Measurements from ENCODE around the gene GREB1L.
"Not testable (repeated sequence)": the region's sequence is repeated elsewhere in the genome, so short reads cannot be mapped to it uniquely, and the experiment has no call there.

GREB1L gene

DNA sequence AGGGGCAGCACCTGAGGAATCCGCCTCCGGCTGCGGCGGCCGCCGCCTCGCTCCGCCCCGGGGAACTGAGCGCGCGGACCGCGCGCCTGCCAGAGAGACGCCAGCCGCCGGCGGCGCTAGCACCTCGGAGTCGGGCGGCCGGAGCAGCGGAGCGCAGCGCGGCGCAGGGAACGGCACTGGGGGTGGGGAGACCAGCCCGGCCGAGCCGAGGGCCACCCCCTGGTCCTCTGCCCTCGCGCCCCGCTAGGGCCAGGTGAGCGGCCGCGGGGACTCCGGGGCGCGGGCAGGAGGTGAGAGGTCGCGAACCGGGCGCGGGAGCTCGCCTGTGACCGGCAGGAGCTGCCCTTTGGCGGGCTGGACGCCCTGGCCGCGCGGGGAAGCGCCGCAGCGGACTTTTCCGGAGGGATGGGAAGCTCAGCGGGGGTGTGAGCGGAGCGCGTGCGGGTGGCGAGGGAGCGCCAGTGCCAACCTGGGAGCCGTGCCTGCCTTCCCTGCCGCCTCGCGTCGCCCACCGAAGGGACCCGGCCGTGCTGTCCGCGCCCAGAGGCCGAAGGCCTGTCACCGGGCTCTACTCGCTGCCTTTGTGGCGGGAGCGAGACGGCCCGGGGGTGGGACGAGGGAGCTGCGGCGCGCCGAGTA is at the start of gene GREB1L:
Gene GREB1L (plus strand): TSS at position 92 of the 639 bp plus-strand sequence. CDS start 141,287 bp downstream, outside the sequence.
- no peak for DNase-seq

DNA sequence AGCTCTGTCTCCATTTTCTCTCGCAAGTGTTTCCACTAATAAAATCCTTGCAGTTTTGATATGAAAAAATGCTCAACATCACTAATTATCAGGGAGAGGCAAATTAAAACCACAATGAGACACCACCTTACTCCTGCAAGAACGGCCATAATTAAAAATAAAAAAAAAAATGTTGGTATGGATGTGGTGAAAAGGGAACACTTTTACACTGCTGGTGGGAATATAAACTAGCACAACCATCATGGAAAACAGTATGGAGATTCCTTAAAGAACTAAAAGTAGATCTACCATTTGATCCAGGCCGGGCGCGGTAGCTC is 49.8 kb upstream of the GREB1L start:
- DNase-seq, result no peak

DNA sequence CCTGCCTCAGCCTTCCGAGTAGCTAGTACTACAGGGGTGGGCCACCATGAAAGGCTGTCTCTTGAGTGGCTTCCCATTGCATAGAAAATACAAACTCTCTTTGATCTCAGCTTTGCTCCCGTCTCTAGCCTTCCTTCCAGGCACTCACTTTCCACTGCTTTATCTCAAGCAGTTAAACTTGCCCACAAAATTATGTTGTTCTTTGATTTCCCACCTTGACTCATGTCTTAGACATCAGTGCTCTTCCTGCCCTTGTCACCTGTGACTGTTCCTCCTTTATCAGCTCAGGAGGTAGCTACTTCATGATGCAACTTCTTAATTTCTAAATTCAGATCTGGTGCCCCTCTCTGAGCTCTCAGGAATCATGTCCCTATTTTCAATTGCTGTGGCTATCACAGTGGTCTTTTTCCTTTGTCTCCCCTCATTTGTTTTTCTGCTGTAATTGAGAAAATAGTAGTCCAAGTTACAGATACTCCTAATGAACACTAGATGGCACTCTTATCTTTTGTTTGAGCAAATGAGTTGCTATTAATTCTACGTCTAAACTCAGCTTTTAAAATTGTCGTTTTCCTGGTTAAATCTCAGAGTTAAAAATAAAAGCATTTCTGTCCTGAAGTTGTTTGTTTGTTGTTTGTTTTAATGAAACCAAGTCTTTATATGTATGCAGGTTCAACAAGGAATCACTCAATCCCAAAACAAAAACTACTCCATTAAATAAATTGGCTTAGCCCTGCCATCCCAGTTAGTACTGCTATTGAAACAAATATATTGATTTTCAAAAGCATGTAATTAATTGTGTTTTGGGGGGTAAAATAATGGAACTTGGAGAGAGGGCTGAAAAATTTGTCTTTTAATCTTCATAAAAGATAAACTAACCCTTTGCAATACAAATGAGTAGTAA is 46.9 kb upstream of the GREB1L start:
- DNase-seq, result no peak

DNA sequence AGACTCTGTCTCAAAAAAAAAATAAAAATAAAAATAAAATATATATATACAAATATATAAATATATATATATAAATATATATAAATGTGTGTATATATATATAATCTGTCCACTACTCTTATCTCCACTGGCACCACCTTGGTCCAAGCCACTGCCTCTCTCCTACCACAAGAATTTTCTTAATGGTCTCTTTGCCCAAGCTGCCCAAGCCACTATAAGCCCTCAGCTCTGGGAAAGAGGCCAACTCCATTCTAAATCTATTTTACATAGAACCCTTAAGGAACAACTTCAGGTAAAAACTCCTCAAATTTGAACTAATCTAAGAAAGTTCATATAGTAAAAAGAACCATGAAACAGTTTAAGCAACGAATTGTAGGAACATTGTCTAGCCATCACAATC is 45.6 kb upstream of the GREB1L start:
- no peak for DNase-seq

DNA sequence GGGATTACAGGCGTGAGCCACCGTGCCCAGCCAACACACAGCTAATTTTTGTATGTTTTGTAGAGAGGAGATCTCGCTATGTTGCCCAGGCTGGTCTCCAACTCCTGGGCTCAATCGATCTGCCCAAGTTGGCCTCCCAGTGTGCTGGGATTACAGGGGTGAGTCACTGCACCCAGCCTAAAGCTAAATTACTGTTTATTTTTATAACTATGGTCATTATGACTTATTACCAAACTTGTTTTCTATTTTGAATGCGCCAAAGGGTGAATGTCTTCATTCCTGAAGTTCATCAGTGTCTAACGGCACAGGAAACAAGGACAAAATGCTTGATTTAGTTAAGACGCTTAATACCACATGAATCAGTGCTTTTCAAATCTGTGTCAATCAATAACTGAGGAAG is 38.9 kb upstream of the GREB1L start:
- DNase-seq, result no peak

DNA sequence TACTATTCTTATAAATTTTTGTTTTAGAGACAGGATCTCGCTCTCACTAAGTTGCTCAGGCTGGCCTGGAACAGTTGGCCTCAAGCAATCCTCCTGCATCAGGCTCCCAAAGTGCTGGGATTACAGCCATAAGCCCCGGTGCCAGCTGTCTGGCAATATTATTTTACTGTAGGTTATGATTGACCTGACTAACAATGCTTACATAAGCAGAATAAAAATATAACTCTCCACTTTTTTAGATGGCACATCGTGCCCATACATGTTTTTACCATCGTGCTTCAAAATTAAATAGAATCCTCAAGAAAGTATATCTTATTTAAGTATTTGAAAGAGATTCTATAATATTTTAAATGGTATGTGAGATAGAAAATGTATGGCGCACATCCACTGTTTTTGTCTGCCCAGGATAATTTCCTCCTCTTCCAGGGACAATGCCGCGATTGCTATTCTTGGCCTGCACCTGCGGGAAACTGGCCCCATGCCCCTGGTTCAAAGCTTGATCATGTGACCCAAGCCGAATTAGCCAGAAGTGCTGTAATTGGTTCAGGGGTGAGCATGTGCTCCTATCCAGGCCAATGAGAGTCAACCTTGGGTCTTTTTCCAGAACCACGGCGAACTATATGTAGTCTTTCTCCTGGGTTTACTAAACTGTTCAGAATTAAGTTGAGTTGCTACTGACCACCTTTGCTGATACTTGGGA is 38.3 kb upstream of the GREB1L start:
- no peak for DNase-seq

DNA sequence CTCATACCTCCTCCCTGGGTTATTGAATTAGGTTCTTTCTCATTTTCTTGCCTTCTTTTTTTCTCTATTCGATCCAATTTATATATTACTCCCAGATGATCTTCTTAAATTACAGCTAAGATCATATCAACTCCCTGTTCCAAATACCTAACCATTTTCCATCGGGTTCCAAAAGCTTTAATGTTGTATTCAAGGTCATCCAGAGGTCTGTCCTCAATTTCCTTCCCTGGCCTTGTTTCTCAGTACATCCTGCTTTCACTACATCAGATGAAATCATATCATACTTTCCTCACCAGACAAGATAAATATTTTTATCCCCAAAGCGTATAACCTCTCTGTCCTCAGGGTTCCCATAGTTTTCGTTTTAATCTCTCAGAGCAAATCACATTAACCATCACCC is 36.3 kb upstream of the GREB1L start:
- no peak for DNase-seq

DNA sequence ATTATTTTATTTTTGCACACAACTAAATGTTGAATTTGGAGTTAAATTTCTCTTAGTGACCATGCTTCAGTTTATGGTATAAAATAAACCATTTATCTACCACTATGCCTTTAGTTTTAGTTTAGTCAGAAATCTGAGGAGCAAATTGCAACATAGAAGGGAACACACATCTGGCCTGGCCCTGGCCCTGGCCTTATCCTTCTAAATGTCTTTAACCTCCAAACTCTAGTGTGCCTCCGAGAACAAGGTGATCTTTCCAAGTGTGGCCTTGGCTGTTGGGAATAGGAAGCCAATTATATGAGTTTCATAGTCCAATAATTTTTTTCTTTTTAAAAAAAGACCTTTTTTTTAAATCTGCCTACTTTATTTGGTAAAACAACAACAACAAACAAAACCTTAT is 31.8 kb upstream of the GREB1L start:
- no peak for DNase-seq

DNA sequence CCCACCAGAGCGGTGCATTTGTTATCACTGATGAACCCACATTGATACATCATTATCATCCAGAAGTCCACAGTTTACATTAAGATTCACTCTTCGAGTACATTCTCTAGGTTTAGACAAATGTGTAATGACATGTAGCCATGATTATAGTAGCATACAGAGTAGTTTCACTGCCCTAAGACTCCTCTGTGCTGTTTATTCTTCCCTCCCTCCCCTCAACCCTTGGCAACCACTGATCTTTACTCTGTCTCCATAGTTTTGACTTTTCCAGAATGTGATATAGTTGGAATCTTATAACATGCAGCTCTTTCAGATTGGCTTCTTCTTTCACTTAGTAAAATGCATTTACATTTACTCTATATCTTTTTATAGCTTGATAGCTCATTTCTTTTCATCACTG is 31.2 kb upstream of the GREB1L start:
- no peak for DNase-seq

DNA sequence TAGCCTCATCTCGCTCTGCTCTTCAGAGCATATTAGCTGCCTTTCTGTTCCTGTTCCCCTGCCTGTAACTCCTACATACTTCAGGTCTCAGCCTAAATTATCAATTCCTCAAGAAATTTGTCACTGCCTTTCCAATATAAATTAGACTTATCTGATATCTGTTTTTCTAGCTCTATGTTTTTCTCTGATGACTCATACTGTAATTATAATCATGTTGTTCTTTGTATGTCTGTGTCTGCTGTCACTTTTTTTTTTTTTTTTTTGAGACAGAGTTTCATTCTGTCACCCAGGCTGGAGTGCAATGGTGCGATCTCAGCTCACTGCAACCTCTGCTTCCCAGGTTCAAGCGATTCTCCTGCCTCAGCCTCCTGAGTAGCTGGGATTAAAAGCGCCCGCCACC is 27.6 kb upstream of the GREB1L start:
- not testable (repeated sequence) for DNase-seq

DNA sequence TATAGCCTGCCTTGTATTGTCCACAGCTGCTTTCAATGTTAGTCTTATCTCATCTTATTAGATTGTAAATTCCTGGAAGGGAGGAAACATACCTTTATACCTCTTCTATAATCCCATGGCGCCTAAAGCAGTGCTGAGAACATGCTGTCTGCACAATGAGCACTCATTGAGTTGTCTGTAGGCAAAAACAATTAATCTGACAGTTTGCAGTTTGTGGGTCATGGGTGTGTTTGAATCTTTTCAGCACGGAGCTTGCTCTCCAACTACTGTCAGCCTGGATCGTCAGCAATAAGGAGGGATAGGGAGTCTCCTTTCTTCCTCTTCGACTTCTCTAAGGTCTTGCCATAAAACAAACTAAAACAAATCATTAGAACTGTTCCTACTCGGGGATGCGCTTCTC is 26.5 kb upstream of the GREB1L start:
- no peak for DNase-seq

DNA sequence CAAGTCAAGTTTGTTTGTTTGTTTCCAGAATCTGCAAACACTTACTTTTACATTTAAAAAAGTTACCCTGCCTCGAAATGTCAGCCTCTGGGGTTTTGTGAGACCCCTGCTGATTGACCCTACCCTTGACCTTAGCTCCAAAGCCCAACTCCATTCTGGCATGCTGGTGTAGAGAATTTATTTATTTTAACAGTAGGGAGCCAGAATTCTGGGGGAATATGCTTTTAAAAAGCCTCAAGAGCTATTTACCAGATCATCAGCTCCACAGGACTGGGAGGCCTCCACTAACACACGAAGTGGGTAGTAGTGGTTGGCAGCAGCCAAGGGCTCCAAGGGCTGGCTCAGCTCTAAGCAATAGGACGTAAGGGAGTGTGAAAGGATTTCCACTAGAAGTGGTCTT is 23.2 kb upstream of the GREB1L start:
- DNase-seq, result no peak

DNA sequence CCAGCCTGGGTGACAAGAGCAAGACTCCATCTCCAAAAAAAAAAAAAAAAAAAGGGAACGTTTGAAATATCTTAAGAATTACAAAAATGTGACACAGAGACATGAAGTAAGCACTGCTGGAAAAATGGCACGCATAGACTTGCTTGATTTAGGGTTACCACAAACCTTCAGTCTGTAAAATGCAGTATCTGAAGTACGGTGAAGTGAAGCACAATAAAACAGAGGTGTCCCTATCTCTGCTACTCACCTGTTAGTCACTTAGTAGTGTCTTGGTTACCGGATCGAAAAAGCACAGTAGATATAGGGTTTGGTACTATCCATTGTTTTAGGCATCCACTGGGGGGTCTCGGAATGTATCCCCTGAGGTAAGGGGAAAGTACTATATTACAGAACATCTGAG is 11.6 kb upstream of the GREB1L start:
- DNase-seq, result no peak

DNA sequence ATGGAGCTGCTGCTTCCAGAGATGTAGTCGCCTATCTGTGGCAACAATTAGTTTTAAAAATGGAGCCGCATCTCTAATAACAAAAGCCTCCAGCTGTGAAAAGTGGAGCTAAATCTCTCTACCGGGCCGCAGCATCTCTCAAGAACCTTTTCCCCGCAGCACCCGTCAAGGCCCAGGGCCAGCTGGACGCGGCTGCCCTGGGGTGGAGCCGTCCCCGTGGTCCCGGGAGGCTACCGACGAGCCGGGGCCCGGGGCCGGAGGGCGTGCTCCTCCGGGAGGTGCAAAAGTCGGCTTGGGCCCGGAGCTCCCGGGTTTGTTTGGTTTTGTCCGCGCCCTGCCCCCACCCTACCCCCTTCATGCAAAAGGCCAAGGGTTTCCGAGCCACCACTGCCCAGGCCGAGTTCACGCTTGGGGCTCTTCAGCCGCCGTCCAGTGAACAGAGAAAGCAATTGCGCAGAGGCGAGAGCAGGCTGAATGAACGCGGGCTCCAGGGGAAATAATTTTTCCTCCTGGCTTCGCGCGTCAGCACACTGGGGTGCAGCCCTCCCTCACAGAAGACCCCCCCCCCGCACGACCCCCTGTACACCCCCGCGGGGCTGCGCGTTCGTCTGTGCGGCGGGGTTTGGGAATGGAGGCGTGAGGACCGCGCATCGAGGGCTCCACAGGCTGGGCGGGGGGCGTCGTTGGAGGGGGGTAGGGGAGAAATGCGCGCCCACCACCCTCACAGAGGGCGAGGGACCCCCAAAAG is 557 bp upstream of the GREB1L start:
- DNase-seq, result no peak

DNA sequence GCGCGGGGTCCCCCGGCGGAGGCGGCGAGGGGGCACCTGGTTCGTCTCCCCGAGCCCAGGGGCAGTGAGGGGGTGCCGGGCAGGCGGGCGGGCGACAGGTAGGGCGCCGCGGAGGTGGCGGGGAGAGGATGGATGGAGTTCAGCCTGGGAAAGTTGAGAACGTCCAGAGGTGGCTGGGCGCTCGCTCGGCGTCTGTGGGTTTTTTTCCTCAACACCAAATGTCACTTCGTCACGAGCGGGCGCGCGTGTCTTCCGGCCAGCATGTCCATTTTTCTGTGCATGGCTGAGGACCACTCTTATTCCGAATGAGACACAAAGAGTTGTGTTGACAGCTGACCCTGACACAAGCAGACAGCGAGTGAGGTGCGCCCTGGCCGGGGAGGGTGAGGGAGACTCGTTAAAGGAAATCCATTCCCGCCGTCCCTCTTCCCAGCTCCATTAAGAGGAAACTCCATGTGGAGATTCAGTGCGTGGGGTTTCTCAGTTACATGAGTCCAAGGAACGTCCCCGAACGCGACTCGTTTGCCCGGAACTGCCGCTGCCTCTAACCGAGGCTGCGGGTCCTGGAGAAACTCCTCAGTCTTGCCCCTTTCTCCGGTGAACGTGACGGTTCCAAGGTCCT is 859 bp downstream of the GREB1L start:
- DNase-seq, result no peak

DNA sequence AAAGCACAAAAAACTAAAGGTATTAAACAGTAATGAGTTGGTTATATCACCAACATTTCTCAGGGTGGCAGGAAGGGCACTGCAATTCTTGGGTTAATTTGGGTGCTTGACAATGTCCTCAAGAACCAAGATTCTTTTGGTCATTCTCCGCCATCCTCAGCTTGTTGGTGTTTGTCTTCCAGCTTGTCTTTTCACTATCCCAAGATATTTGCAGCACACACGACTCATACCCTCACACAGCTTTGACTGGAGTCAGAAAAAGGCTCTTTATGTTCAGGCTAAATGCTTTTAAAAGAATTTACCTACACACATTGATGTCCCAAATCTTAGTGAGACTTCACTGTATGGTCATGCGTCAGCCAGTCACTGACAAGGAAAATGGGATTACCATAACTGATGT is 12.5 kb downstream of the GREB1L start:
- no peak for DNase-seq

DNA sequence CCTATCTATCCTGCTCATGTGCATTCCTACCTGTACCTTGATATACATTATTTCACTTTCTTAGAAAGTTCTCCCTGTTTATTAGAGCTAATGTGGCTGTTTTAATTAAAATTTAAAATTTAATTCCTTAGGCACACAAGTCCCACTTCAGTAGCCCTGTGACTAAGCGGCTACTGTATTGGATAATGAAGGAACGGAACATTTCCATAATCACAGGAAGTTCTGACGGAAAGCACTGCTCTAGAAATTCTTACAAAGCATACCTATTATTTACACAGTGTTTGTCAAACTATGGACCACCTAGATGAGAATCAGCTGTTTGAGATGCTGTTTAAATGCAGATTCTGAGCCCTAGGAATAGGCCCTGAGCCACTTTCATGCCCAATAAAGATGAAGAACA is 13.2 kb downstream of the GREB1L start:
- DNase-seq, result no peak

DNA sequence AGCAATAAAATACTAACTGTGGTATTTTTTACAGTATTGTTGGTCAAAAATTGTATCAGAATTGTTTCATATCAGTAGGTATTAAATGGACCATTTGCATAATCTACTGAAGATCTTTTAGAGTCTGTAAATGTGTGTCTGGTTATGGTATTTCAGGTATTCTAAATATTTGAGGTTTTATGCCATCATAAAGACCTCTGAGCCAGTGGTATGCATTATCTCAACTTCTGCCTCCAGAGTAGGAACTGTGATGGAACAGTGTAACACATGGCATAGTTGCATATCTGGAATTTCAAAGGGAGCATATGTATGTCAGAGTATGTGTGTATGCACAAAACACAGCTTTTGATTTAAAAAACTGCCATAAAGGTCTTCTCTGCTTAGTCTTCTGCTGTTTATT is 15.4 kb downstream of the GREB1L start:
- no peak for DNase-seq

DNA sequence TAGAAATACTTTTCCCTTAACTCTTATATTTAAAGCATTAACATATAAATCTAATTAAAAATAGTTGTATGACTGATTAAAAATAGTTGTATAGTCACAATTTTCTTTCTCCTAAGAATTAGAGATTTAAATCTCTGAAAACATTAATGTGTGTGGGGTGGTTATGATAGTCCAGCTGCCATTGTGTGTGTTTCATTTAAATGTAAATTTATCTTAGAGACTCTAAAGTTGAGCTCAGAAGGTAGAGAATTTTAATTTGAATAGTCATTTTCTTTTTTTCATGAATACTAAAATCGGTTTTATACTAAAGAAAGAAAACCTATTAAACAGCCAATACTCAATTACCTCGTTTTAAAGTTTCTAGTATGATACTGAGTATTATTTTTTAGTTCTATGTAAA is 18.6 kb downstream of the GREB1L start:
- DNase-seq, result no peak

DNA sequence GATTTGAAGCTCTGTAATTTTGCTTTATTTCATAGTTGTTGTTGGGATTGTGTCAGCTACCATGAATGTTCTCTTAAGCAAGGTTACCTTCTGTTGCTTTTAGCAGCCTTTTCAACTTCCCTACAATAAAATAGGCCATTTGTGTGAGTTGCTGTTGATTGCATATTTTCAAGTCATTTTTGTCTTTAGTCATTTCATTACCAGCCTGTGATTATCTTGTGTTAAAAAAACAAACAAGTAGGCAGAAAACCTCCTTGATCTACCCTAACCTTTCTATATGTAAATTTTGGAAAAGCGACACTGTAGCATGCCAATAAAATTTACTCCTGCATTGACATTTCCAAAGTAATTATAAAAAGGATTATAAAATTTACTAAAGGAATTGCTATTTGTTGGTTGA is 19.3 kb downstream of the GREB1L start:
- no peak for DNase-seq

DNA sequence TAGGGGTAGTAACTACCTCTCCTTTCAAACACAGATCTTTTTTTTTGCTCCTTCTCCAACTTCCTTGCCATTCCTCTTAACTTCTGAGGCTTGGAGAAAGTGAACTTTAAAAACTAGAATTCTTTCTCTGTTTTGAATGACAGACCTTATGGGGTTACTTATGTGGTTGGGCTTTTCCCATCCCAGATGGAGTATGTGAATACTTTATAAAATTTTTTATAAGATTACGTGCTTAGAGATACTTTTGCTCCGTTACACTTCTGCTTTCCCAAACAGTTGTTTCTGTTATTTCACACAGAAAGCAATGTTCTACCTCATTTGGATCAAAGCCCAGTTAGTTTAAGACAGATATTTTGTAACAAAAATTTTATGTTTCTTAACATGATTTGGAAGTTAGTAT is 20.2 kb downstream of the GREB1L start:
- DNase-seq, result no peak

DNA sequence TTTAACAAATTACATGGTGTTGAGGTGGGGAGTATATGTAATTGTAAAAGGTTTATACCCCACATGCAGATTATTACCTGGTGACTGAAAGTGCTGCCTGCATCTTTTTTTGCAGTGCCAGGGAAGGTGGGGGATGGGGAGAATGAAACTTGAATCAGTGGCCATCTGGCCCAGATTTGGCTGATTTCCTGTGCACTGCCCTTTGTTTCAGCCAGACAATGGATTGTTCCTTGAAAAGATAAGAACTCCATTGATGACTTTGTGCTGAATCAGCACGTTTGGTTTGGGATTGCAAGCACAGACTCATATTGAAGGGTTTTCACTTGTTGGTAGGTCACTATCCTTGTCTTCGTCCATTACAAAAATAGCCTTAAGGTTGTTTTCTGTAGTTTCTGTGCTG is 20.9 kb downstream of the GREB1L start:
- DNase-seq, result no peak

DNA sequence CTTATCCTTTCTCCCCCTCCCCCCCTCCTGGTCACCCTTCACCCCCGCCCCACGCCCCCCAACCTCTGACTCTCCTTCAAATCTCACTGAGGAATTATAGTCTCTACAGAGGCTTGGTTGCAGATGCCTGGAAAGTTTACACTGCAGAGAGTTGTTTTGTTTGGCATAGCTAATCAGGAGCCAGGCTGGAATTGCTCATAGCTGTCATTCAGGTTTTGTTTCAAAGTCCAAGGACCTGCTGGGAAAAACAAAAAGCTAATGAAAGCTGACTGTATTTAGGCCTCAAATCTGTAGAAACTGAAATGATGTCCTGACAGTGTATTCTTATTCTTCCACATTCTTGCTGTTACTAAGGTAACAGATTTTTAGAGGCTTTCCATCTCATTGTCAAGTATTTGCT is 22.6 kb downstream of the GREB1L start:
- no peak for DNase-seq
